ENCODE data around the gene FMNL1. TPM values are rescaled to one million over a fixed set of nuclear protein-coding genes. Genes with fewer than 3 reads are reported as not detected.
A peak's percentile ranks its signal among the peaks of the same experiment; 100 is the strongest.

Gene FMNL1
- total RNA-seq, 1 experiment from 2014 or later = 1.1 TPM

GRCh38 chr17:45267436-45268055, 45.9 kb downstream of the FMNL1 start:
- no peak overlapping the region for H3K27ac ChIP-seq
- no peak overlapping the region for H3K4me3 ChIP-seq
- H3K36me3 ChIP-seq = peaks cover 34% of the 10 kb centered on the region
- no peaks in the 10 kb centered on the region for H3K4me1 ChIP-seq
- no peak for DNase-seq
- H3K27me3 ChIP-seq = no peaks in the 10 kb centered on the region
- no peaks in the 10 kb centered on the region for H3K9me3 ChIP-seq (replicated peaks)

GRCh38 chr17:45269912-45270311, 48.2 kb downstream of the FMNL1 start:
- DNase-seq = no peak
- H3K27me3 ChIP-seq = no peaks in the 10 kb centered on the region
- peaks cover 30% of the 10 kb centered on the region for H3K36me3 ChIP-seq
- H3K4me3 ChIP-seq = no peak overlapping the region
- no peak overlapping the region for H3K27ac ChIP-seq
- H3K4me1 ChIP-seq = peaks cover 14% of the 10 kb centered on the region
- H3K9me3 ChIP-seq (replicated peaks) = no peaks in the 10 kb centered on the region

- Histone ChIP-seq H3K36me3 (peaks cover 26% of the 10 kb centered on the region), H3K9me3 (replicated peaks) (no peaks in the 10 kb centered on the region)
- DNase-seq = peak in 1 of 2 experiments; percentile 45
These were observed 49.2 kb downstream of the FMNL1 start for GRCh38 chr17:45270828-45271418.

GRCh38 chr17:45271603-45272002, 49.9 kb downstream of the FMNL1 start:
- no peak for DNase-seq
- Histone ChIP-seq H3K9me3 (replicated peaks) (no peaks in the 10 kb centered on the region), H3K36me3 (peaks cover 26% of the 10 kb centered on the region), H3K4me3 (no peak overlapping the region), H3K27ac (no peak overlapping the region), H3K27me3 (no peaks in the 10 kb centered on the region), H3K4me1 (peaks cover 21% of the 10 kb centered on the region)

More at GRCh38 chr17:45270828-45271418, 49.2 kb downstream of the FMNL1 start:
- Histone ChIP-seq H3K4me1 (peaks cover 17% of the 10 kb centered on the region), H3K27ac (no peak overlapping the region), H3K4me3 (no peak overlapping the region), H3K27me3 (no peaks in the 10 kb centered on the region)

- Histone ChIP-seq H3K9me3 (replicated peaks) (no peaks in the 10 kb centered on the region), H3K36me3 (peaks cover 20% of the 10 kb centered on the region), H3K27ac (peak overlapping the region; percentile 61), H3K4me3 (no peak overlapping the region), H3K27me3 (no peaks in the 10 kb centered on the region), H3K4me1 (peaks cover 28% of the 10 kb centered on the region)
- DNase-seq = peak; percentile 70
These were observed 51.9 kb downstream of the FMNL1 start for GRCh38 chr17:45273551-45273957.

DNA sequence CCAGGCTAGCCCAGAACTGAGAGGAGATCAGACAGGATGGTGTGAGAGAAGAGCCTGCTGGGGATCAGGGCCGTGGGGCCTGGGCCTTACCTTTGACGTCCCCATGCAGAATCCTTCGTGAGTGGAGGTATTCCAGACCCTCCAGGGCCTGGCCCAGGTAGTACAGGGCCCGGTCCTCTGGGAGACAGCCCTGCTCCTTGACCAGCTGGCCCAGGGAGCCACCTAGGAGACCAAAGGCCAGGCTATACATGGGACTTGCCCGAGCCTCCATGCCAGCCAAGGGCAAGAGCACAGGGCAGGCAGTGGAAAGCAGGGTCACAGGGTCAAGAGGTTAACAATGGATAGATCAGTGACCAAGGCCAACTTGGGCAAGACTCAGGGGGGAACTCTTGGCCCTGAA, 52.3 kb downstream of the FMNL1 start:
- H3K27ac ChIP-seq = peak overlapping the region; percentile 61
- H3K4me1 ChIP-seq = peaks cover 28% of the 10 kb centered on the region
- no peaks in the 10 kb centered on the region for H3K27me3 ChIP-seq
- H3K9me3 ChIP-seq (replicated peaks) = no peaks in the 10 kb centered on the region
- H3K36me3 ChIP-seq = peaks cover 15% of the 10 kb centered on the region; the same call in 1 of the 2 replicates
- DNase-seq = no peak
- no peak overlapping the region for H3K4me3 ChIP-seq

DNA sequence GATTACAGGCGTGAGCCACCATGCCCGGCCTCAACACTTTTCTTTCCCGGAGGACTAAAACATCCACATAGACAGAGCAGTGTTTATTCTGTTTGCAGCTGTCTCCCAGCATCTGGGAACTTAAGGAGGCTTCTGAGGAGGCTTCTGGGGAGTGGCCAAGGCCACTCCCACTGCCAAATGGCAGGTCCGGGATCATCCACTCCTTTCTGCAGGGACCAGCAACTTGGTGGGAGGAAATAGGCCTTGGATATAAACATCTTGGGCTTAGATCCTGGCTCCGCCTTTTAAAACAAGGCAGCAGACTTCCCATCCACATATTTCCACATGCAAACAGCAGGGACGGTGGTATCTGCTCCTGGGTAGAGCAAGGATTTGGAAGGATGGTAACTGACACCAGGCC, 54.3 kb downstream of the FMNL1 start:
- Histone ChIP-seq H3K4me3 (no peak overlapping the region), H3K27me3 (no peaks in the 10 kb centered on the region), H3K4me1 (peaks cover 28% of the 10 kb centered on the region), H3K9me3 (replicated peaks) (no peaks in the 10 kb centered on the region), H3K27ac (no peak overlapping the region), H3K36me3 (peaks cover 4% of the 10 kb centered on the region; the same call in 1 of the 2 replicates)
- DNase-seq = peak; percentile 70 to 83

- no peak overlapping the region for H3K4me3 ChIP-seq
- H3K36me3 ChIP-seq = peaks cover 4% of the 10 kb centered on the region; the same call in 1 of the 2 replicates
- DNase-seq = peak; percentile 90 to 97
- H3K27me3 ChIP-seq = no peaks in the 10 kb centered on the region
- H3K4me1 ChIP-seq = peaks cover 28% of the 10 kb centered on the region
- no peaks in the 10 kb centered on the region for H3K9me3 ChIP-seq (replicated peaks)
- no peak overlapping the region for H3K27ac ChIP-seq
These were observed 55.6 kb downstream of the FMNL1 start for GRCh38 chr17:45277216-45277849.

- Histone ChIP-seq H3K27me3 (no peaks in the 10 kb centered on the region), H3K36me3 (peaks cover 4% of the 10 kb centered on the region; the same call in 1 of the 2 replicates), H3K4me3 (no peak overlapping the region), H3K4me1 (peaks cover 32% of the 10 kb centered on the region), H3K9me3 (replicated peaks) (no peaks in the 10 kb centered on the region), H3K27ac (no peak overlapping the region)
- DNase-seq = no peak
These were observed 56.3 kb downstream of the FMNL1 start for GRCh38 chr17:45277992-45278391.

- no peak overlapping the region for H3K4me3 ChIP-seq
- H3K27me3 ChIP-seq = no peaks in the 10 kb centered on the region
- H3K36me3 ChIP-seq = peaks cover 5% of the 10 kb centered on the region; the same call in 1 of the 2 replicates
- peaks cover 26% of the 10 kb centered on the region for H3K4me1 ChIP-seq
- no peaks in the 10 kb centered on the region for H3K9me3 ChIP-seq (replicated peaks)
- H3K27ac ChIP-seq = no peak overlapping the region
- DNase-seq = peak in 1 of 2 experiments; percentile 42
These were observed 58.2 kb downstream of the FMNL1 start for GRCh38 chr17:45279898-45280297.

- peak; percentile 96 for DNase-seq
- peak overlapping the region; percentile 49 for H3K27ac ChIP-seq
- peaks cover 19% of the 10 kb centered on the region for H3K4me1 ChIP-seq
- H3K36me3 ChIP-seq = peaks cover 5% of the 10 kb centered on the region; the same call in 1 of the 2 replicates
- no peak overlapping the region for H3K4me3 ChIP-seq
- no peaks in the 10 kb centered on the region for H3K9me3 ChIP-seq (replicated peaks)
- no peaks in the 10 kb centered on the region for H3K27me3 ChIP-seq
These were observed 61.3 kb downstream of the FMNL1 start for GRCh38 chr17:45282683-45283644.

DNA sequence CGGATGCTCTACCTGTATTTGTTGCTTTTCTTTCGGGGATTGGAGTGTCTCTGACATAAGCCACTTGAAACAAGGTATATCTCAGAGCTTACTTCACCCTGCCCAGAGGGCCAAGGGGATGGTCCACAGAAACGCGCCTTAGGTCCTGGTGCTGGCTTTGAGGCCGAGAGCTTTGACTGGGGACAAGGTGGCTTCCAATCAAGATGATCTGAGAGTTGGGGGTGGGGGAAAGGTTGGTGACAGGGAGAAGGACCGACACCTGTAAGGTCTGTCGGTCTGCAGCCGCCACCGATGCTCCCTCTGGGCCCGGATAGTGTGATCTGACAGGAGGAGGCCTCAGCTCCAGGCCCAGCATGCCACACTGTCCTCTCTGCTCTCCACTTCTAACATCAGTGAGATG, 62.0 kb downstream of the FMNL1 start:
- H3K9me3 ChIP-seq (replicated peaks) = no peaks in the 10 kb centered on the region
- H3K27ac ChIP-seq = peak overlapping the region; percentile 49
- no peaks in the 10 kb centered on the region for H3K27me3 ChIP-seq
- no peak for DNase-seq
- peaks cover 26% of the 10 kb centered on the region for H3K4me1 ChIP-seq
- H3K4me3 ChIP-seq = no peak overlapping the region
- H3K36me3 ChIP-seq = peaks cover 6% of the 10 kb centered on the region; the same call in 1 of the 2 replicates

GRCh38 chr17:45284176-45285140, 62.8 kb downstream of the FMNL1 start:
- H3K36me3 ChIP-seq = peaks cover 7% of the 10 kb centered on the region; the same call in 1 of the 2 replicates
- no peak overlapping the region for H3K27ac ChIP-seq
- H3K9me3 ChIP-seq (replicated peaks) = no peaks in the 10 kb centered on the region
- no peaks in the 10 kb centered on the region for H3K27me3 ChIP-seq
- H3K4me3 ChIP-seq = no peak overlapping the region
- H3K4me1 ChIP-seq = peaks cover 33% of the 10 kb centered on the region
- DNase-seq = no peak
